Astrocyte (in vitro differentiated cells and primary cell): Measurements from ENCODE around the gene SLC45A2. TPM values are rescaled to one million over a fixed set of nuclear protein-coding genes. Genes with fewer than 3 reads are reported as not detected.
"Not testable (repeated sequence)": the region's sequence is repeated elsewhere in the genome, so short reads cannot be mapped to it uniquely, and the experiment has no call there.

Experiments used
- DNase-seq: peaks from one replicate; pipeline ENCODE4 v3.0.0-alpha.2; 2010; ENCODE audit warnings: low read depth
- FAIRE-seq: peaks from 2 replicates; lab custom pipeline; 2011; peaks lifted over from hg19 to GRCh38; lab: Jason Lieb, UNC
- H2AFZ ChIP-seq: 2 replicates; pipeline ENCODE4 v1.6.0; 2012; ENCODE audit warnings: low read depth, low read length, inconsistent platforms
- H3K27ac ChIP-seq: 2 replicates; pipeline ENCODE4 v1.5.1; 2011; ENCODE audit warnings: low read depth, low read length, inconsistent platforms
- H3K27me3 ChIP-seq: 2 replicates; pipeline ENCODE4 v1.6.0; 2011; ENCODE audit warnings: low read length, inconsistent platforms; ENCODE audit not compliant: insufficient read depth
- H3K36me3 ChIP-seq: 2 replicates; pipeline ENCODE4 v1.5.1; 2011; ENCODE audit warnings: low read length, inconsistent platforms; ENCODE audit not compliant: insufficient read depth
- H3K4me1 ChIP-seq: 2 replicates; pipeline ENCODE4 v1.5.1; 2011; ENCODE audit warnings: low read length, inconsistent platforms; ENCODE audit not compliant: insufficient read depth
- H3K4me2 ChIP-seq: 2 replicates; pipeline ENCODE4 v1.6.0; 2012; ENCODE audit warnings: low read length, inconsistent platforms
- H3K4me3 ChIP-seq: 2 replicates; pipeline ENCODE4 v1.5.1; 2011; ENCODE audit warnings: low read depth, mild to moderate bottlenecking, low read length, inconsistent platforms; ENCODE audit not compliant: insufficient read depth
- H3K79me2 ChIP-seq: 2 replicates; pipeline ENCODE4 v1.6.0; 2012; ENCODE audit warnings: mild to moderate bottlenecking, low read length, inconsistent platforms; ENCODE audit not compliant: insufficient read depth
- H3K9ac ChIP-seq: 2 replicates; pipeline ENCODE4 v1.6.0; 2012; ENCODE audit warnings: mild to moderate bottlenecking, low read length, inconsistent platforms
- H3K9me3 ChIP-seq: 2 replicates; pipeline ENCODE4 v1.5.1; 2012; ENCODE audit warnings: low read depth, mild to moderate bottlenecking, low read length, inconsistent platforms; ENCODE audit not compliant: insufficient read depth
- H4K20me1 ChIP-seq: 2 replicates; pipeline ENCODE4 v1.6.0; 2012; ENCODE audit warnings: low read length, inconsistent platforms; ENCODE audit not compliant: insufficient read depth
- H3K27ac Mint-ChIP-seq: one replicate; pipeline ENCODE4 v1.8.0; 2021; ENCODE audit warnings: mild to moderate bottlenecking, mixed read lengths; ENCODE audit not compliant: unreplicated experiment
- H3K27me3 Mint-ChIP-seq: one replicate; pipeline ENCODE4 v1.8.0; 2021; ENCODE audit warnings: low read depth, mixed read lengths; ENCODE audit not compliant: unreplicated experiment
- H3K36me3 Mint-ChIP-seq: one replicate; pipeline ENCODE4 v1.8.0; 2021; ENCODE audit warnings: low read depth, mixed read lengths; ENCODE audit not compliant: unreplicated experiment
- H3K4me1 Mint-ChIP-seq: one replicate; pipeline ENCODE4 v1.8.0; 2021; ENCODE audit warnings: low read depth, mixed read lengths; ENCODE audit not compliant: unreplicated experiment
- H3K4me3 Mint-ChIP-seq: one replicate; pipeline ENCODE4 v1.8.0; 2021; ENCODE audit warnings: mild to moderate bottlenecking, moderate library complexity, mixed read lengths; ENCODE audit not compliant: unreplicated experiment
- H3K9me3 Mint-ChIP-seq: one replicate; pipeline ENCODE4 v1.8.0; 2021; ENCODE audit warnings: mild to moderate bottlenecking, mixed read lengths; ENCODE audit not compliant: unreplicated experiment
- CTCF ChIP-seq: IDR thresholded peaks from 2 replicates; pipeline ENCODE4 v1.5.1; 2011; ENCODE audit warnings: low read depth, mild to moderate bottlenecking, inconsistent platforms, low read length, moderate library complexity; ENCODE audit not compliant: insufficient read depth
- EZH2 ChIP-seq: IDR thresholded peaks from 2 replicates; pipeline ENCODE4 v1.6.1; 2012; ENCODE audit warnings: mild to moderate bottlenecking, low read length, inconsistent platforms; ENCODE audit not compliant: insufficient read depth
- total RNA-seq: library from RNA; stranded (reverse); gene quantifications from 2 replicates; pipeline ENCODE4 v1.2.1, GENCODE V29; 2021

Gene SLC45A2
- total RNA-seq, 1 donor from 2014 or later = 0.98 TPM

GRCh38 chr5:34012791-34013190, 28.3 kb upstream of the SLC45A2 start:
- Histone ChIP-seq H3K4me2 (no peak overlapping the region), H3K79me2 (no peaks in the 10 kb centered on the region), H3K4me3 (no peak overlapping the region), H2AFZ (no peak overlapping the region), H3K27ac (no peak overlapping the region), H3K36me3 (no peaks in the 10 kb centered on the region), H3K4me1 (no peaks in the 10 kb centered on the region), H4K20me1 (no peaks in the 10 kb centered on the region), H3K27me3 (no peaks in the 10 kb centered on the region), H3K9me3 (no peaks in the 10 kb centered on the region), H3K9ac (no peak overlapping the region)
- Mint-ChIP-seq H3K9me3 (no peaks in the 10 kb centered on the region), H3K36me3 (no peaks in the 10 kb centered on the region), H3K27me3 (no peaks in the 10 kb centered on the region), H3K4me3 (no peak overlapping the region), H3K4me1 (peaks cover 6% of the 10 kb centered on the region), H3K27ac (no peak overlapping the region)
- TF ChIP-seq EZH2 (no peak), CTCF (no peak)
- no peak for FAIRE-seq
- DNase-seq = peak; percentile 44

- FAIRE-seq = no peak
- Histone ChIP-seq H3K4me1 (peaks cover 8% of the 10 kb centered on the region), H3K79me2 (peaks cover 5% of the 10 kb centered on the region), H3K9me3 (no peaks in the 10 kb centered on the region), H3K4me3 (no peak overlapping the region), H3K27me3 (no peaks in the 10 kb centered on the region), H2AFZ (no peak overlapping the region), H3K4me2 (no peak overlapping the region), H3K27ac (no peak overlapping the region), H4K20me1 (no peaks in the 10 kb centered on the region), H3K36me3 (no peaks in the 10 kb centered on the region), H3K9ac (no peak overlapping the region)
- no peak for TF ChIP-seq EZH2
- no peak for TF ChIP-seq CTCF
- Mint-ChIP-seq H3K27me3 (no peaks in the 10 kb centered on the region), H3K4me3 (no peak overlapping the region), H3K9me3 (no peaks in the 10 kb centered on the region), H3K4me1 (peaks cover 9% of the 10 kb centered on the region), H3K27ac (no peak overlapping the region), H3K36me3 (no peaks in the 10 kb centered on the region)
- DNase-seq = peak; percentile 29
Observed at GRCh38 chr5:34011536-34011935, 27.0 kb upstream of the SLC45A2 start.

- not testable (repeated sequence) for H3K36me3 Mint-ChIP-seq, FAIRE-seq, H3K4me2 ChIP-seq, H3K9me3 ChIP-seq, H3K4me3 Mint-ChIP-seq, H3K9me3 Mint-ChIP-seq, H3K27ac ChIP-seq, H2AFZ ChIP-seq, H3K9ac ChIP-seq, H3K4me1 Mint-ChIP-seq, H3K4me1 ChIP-seq, H3K4me3 ChIP-seq, DNase-seq, H3K36me3 ChIP-seq, H3K27me3 ChIP-seq, H3K27me3 Mint-ChIP-seq, H3K27ac Mint-ChIP-seq, H4K20me1 ChIP-seq
- peaks cover 11% of the 10 kb centered on the region for H3K79me2 ChIP-seq
Observed at GRCh38 chr5:34010146-34010545, 25.7 kb upstream of the SLC45A2 start.
